GM21619 (cell line): ENCODE measurements around the gene TIMM29.

Experiments
- ATAC-seq: cut with Tn5 transposase; IDR thresholded peaks from one replicate; pipeline ENCODE4 v1.9.1; 2021; ENCODE audit not compliant: unreplicated experiment

Gene TIMM29

GRCh38 chr19:10911579-10912363 is 16.8 kb upstream of the TIMM29 start:
- no peak for ATAC-seq

GRCh38 chr19:10912619-10913018 is 16.0 kb upstream of the TIMM29 start:
- ATAC-seq: no peak

- no peak for ATAC-seq
Observed at GRCh38 chr19:10913716-10914340, 14.8 kb upstream of the TIMM29 start.

- ATAC-seq: no peak
Observed at GRCh38 chr19:10915130-10916091, 13.2 kb upstream of the TIMM29 start.

- no peak for ATAC-seq
Observed at GRCh38 chr19:10916602-10917001, 12.0 kb upstream of the TIMM29 start.

- no peak for ATAC-seq
Observed at GRCh38 chr19:10918359-10918758, 10.3 kb upstream of the TIMM29 start.

GRCh38 chr19:10919352-10920287 is 9.0 kb upstream of the TIMM29 start:
- no peak for ATAC-seq

- no peak for ATAC-seq
Observed at GRCh38 chr19:10920288-10920655, 8.3 kb upstream of the TIMM29 start.

- ATAC-seq: no peak
Observed at GRCh38 chr19:10920781-10921180, 7.8 kb upstream of the TIMM29 start.

GRCh38 chr19:10921199-10921909 is 7.3 kb upstream of the TIMM29 start:
- no peak for ATAC-seq

GRCh38 chr19:10921910-10922637 is 6.5 kb upstream of the TIMM29 start:
- ATAC-seq: no peak

- ATAC-seq: no peak
Observed at GRCh38 chr19:10922638-10923014, 6.0 kb upstream of the TIMM29 start.

GRCh38 chr19:10923260-10924112 is 5.1 kb upstream of the TIMM29 start:
- no peak for ATAC-seq

- ATAC-seq: no peak
Observed at GRCh38 chr19:10924597-10924996, 4.0 kb upstream of the TIMM29 start.

- ATAC-seq: no peak
Observed at GRCh38 chr19:10927730-10928562, 665 bp upstream of the TIMM29 start.

GRCh38 chr19:10929402-10929794 is 787 bp downstream of the TIMM29 start:
- no peak for ATAC-seq

- ATAC-seq: no peak
Observed at GRCh38 chr19:10935371-10936059, 6.9 kb downstream of the TIMM29 start.
